GM20000 (cell line): ENCODE results near the gene TPP2.

Experiments used
- DNase-seq: peaks from one replicate; pipeline ENCODE4 v3.0.0; 2012; ENCODE audit warnings: low spot score
- CTCF ChIP-seq: IDR thresholded peaks from 2 replicates; pipeline ENCODE4 v1.5.1; 2012; ENCODE audit warnings: mild to moderate bottlenecking, control low read depth; ENCODE audit errors: extremely low read depth, missing control alignments

TPP2 gene

DNA sequence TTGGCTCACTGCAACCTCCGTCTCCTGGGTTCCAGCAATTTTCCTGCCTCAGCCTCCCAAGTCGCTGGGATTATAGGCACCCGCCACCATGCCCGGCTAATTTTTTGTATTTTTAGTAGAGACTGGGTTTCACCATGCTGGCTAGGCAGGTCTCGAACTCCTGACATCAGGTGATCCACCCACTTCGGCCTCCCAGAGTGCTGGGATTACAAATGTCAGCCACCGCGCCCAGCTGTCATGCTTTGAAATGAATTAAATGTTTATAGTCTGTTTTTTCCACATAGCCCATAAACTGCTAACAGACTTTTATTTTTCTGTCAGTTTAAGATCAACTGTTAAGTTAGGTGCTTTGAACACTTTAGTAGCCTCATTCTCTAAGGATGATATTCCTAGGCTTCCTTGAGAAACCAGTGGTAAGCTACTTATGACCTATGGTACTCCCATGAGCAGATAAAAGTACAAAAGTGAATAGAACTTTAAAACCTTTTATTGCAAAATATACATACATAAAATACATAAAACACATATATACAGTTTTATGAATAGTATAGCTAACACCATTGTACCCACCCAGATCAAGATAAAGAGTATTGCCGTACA, 13.6 kb downstream of the TPP2 start:
- TF ChIP-seq CTCF = no peak
- DNase-seq = no peak

DNA sequence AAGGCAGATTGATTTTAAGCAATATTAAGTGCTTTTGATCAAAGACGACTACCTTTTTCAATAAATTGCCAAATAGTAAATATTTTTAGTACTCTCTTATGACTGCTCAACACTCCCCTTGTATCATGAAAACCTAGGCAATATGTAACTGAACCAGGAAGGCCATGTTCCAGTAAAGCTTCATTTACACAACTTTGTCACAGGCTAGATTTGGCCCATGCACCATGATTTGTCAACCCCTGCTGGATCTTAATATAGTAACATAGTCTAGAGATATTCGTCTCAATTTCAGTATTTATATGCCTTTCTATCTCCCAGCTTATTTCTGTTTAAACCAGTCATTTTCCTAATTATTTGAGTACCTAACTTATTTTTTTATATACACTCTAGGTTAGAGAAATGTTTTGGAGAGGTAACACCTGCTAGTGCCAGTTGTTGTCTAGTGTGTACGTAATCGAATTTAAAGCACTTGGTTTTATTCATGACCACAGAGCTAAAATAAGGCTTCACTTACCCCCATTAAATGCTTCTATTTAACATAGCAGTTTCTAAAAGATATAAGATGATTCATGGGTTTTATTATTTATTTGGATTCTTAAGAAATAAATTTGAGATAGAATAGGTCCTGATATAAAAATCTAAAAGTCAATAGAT, 21.0 kb downstream of the TPP2 start:
- no peak for TF ChIP-seq CTCF
- no peak for DNase-seq

- DNase-seq = no peak
- TF ChIP-seq CTCF = no peak
Observed at GRCh38 chr13:102620516-102620915, 23.7 kb downstream of the TPP2 start.

DNA sequence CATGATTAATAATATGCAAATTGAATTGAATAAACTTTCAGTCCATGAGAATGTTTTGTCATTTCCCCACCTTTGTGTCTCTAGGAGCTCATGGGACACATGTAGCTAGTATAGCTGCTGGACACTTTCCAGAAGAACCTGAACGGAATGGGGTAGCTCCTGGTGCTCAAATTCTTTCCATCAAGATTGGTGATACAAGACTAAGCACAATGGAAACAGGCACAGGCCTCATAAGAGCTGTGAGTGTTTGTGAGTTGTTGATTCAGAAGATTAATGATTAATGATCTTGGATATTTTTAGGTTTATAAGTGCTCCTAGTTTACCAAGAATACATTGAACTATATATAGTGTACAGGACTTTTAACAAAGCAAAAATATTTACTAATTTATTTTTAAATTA, 30.1 kb downstream of the TPP2 start:
- no peak for DNase-seq
- no peak for TF ChIP-seq CTCF

DNA sequence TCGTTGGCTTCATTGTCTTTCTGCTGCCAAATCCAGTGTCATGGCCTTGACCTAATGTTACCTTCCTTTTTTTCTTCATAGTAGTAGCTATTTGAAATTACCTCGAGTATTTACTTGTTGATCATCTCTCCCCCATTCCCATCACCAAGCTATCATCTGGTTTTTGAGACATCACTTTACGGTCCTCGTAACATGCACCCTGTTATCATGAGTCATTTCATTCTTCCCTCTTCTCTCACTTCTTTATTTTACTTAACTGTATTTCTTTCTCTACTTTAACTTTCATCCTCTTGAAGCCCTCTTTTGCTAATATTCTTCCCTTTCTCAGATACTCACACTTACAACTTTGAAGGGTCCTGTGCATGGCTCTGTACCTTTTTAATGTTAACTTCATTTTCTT, 31.8 kb downstream of the TPP2 start:
- no peak for TF ChIP-seq CTCF
- DNase-seq = no peak

- TF ChIP-seq CTCF = no peak
- DNase-seq = no peak
Observed at GRCh38 chr13:102631198-102631597, 34.4 kb downstream of the TPP2 start.

GRCh38 chr13:102638741-102639140, 42.0 kb downstream of the TPP2 start:
- no peak for TF ChIP-seq CTCF
- DNase-seq = no peak
